Posterior vena cava (tissue), 2 donors: ENCODE measurements around the gene GPR137B. TPM values are rescaled to one million over a fixed set of nuclear protein-coding genes. Genes with fewer than 3 reads are reported as not detected.
"Not testable (repeated sequence)": the region's sequence is repeated elsewhere in the genome, so short reads cannot be mapped to it uniquely, and the experiment has no call there.

Experiments
- DNase-seq: peaks from one replicate; pipeline ENCODE4 v3.0.0-alpha.2; 2020; ENCODE audit warnings: low spot score
- intact Hi-C, 2 donors: fragments of 100-400 bp; cut with DNase I; formaldehyde crosslinking; loops; one replicate each; pipeline versions ENCODE4 v1.14.1 to v1.14.2; 2022 to 2023
- total RNA-seq, 2 donors: library from RNA; stranded (reverse); fragmentation: NEBNext Ultra II Directional; extraction: Animal tissue kit (Norgen Biotek cat#: 25700); gene quantifications; one replicate each; pipeline ENCODE4 v1.2.1, GENCODE V29; 2021
- donor health status: DM: yes; HTN: yes; CAD: no.
- donor health status: DM: yes; HTN: yes; CAD: no.

GPR137B gene
- total RNA-seq, 2 donors from 2014 or later = 13.7 to 15.7 TPM

GRCh38 chr1:236172041-236172579 lies 29.8 kb downstream of the GPR137B start:
- no peak for DNase-seq
- intact Hi-C loops = no loop called here

GRCh38 chr1:236173174-236173767 lies 30.9 kb downstream of the GPR137B start:
- intact Hi-C loops = no loop called here
- DNase-seq = no peak

GRCh38 chr1:236175642-236176336 lies 33.5 kb downstream of the GPR137B start:
- intact Hi-C loops = no loop called here
- DNase-seq = no peak

- intact Hi-C loops = no loop called here
- no peak for DNase-seq
Observed at GRCh38 chr1:236176337-236177336, 34.3 kb downstream of the GPR137B start.

- intact Hi-C loops = no loop called here
- DNase-seq = no peak
Observed at GRCh38 chr1:236179634-236180033, 37.3 kb downstream of the GPR137B start.

- DNase-seq = no peak
- intact Hi-C loops = no loop called here
Observed at GRCh38 chr1:236181059-236181458, 38.7 kb downstream of the GPR137B start.

- DNase-seq = no peak
- intact Hi-C loops = no loop called here
Observed at GRCh38 chr1:236185687-236186086, 43.3 kb downstream of the GPR137B start.

- DNase-seq, intact Hi-C loops: not testable (repeated sequence)
Observed at GRCh38 chr1:236186471-236186870, 44.1 kb downstream of the GPR137B start.

GRCh38 chr1:236188084-236188483 lies 45.7 kb downstream of the GPR137B start:
- DNase-seq, intact Hi-C loops: not testable (repeated sequence)

- DNase-seq = no peak
- intact Hi-C loops = no loop called here
Observed at GRCh38 chr1:236193184-236193583, 50.8 kb downstream of the GPR137B start.

- intact Hi-C loops = no loop called here
- no peak for DNase-seq
Observed at GRCh38 chr1:236200925-236201324, 58.6 kb downstream of the GPR137B start.

GRCh38 chr1:236201786-236202185 lies 59.4 kb downstream of the GPR137B start:
- DNase-seq = no peak
- intact Hi-C loops = no loop called here

- DNase-seq = no peak
- intact Hi-C loops = no loop called here
Observed at GRCh38 chr1:236204039-236204438, 61.7 kb downstream of the GPR137B start.

- intact Hi-C loops = no loop called here
- no peak for DNase-seq
Observed at GRCh38 chr1:236204656-236205055, 62.3 kb downstream of the GPR137B start.

- no peak for DNase-seq
- intact Hi-C loops = no loop called here
Observed at GRCh38 chr1:236206548-236206947, 64.2 kb downstream of the GPR137B start.

- DNase-seq = no peak
Observed at GRCh38 chr1:236207121-236207520, 64.8 kb downstream of the GPR137B start.

GRCh38 chr1:236207569-236207968 lies 65.2 kb downstream of the GPR137B start:
- intact Hi-C loops = no loop called here
- DNase-seq = no peak

More at GRCh38 chr1:236207121-236207520, 64.8 kb downstream of the GPR137B start:
- intact Hi-C loops = no loop called here

GRCh38 chr1:236209185-236209584 lies 66.8 kb downstream of the GPR137B start:
- DNase-seq = no peak
- intact Hi-C loops = no loop called here

- no peak for DNase-seq
- intact Hi-C loops = no loop called here
Observed at GRCh38 chr1:236209713-236210112, 67.4 kb downstream of the GPR137B start.

GRCh38 chr1:236211815-236212214 lies 69.5 kb downstream of the GPR137B start:
- intact Hi-C loops = no loop called here
- no peak for DNase-seq
